Stimulated activated naive CD8-positive, alpha-beta T cell treated with anti-CD3 and anti-CD28 coated beads, Interleukin-15, Interleukin-2, amounts not matched to agents 100 ng/mL and 50 ng/mL, for 24 hours (primary cell): ENCODE data around the gene FAM98C.
"Not testable (repeated sequence)": the region's sequence is repeated elsewhere in the genome, so short reads cannot be mapped to it uniquely, and the experiment has no call there.

Experiments
- H3K27ac Mint-ChIP-seq: one replicate; pipeline ENCODE4 v1.8.0; 2021; ENCODE audit warnings: mild to moderate bottlenecking, mixed read lengths
- H3K27me3 Mint-ChIP-seq: one replicate; pipeline ENCODE4 v1.8.0; 2021; ENCODE audit warnings: mixed read lengths
- H3K36me3 Mint-ChIP-seq: one replicate; pipeline ENCODE4 v1.8.0; 2021; ENCODE audit warnings: low read depth, mixed read lengths
- H3K4me1 Mint-ChIP-seq: one replicate; pipeline ENCODE4 v1.8.0; 2021; ENCODE audit warnings: low read depth, mixed read lengths
- H3K4me3 Mint-ChIP-seq: one replicate; pipeline ENCODE4 v1.8.0; 2021; ENCODE audit warnings: mild to moderate bottlenecking, mixed read lengths
- H3K9me3 Mint-ChIP-seq: one replicate; pipeline ENCODE4 v1.8.0; 2021; ENCODE audit warnings: mixed read lengths

The FAM98C gene

GRCh38 chr19:38401148-38401547 is 1.7 kb upstream of the FAM98C start:
- H3K27ac Mint-ChIP-seq, result no peak overlapping the region
- peaks cover 24% of the 10 kb centered on the region for H3K4me1 Mint-ChIP-seq
- no peaks in the 10 kb centered on the region for H3K36me3 Mint-ChIP-seq
- no peak overlapping the region for H3K4me3 Mint-ChIP-seq
- H3K9me3 Mint-ChIP-seq, result no peaks in the 10 kb centered on the region
- peaks cover 21% of the 10 kb centered on the region for H3K27me3 Mint-ChIP-seq

- Mint-ChIP-seq H3K4me1 (peaks cover 16% of the 10 kb centered on the region), H3K9me3 (no peaks in the 10 kb centered on the region), H3K4me3 (peak overlapping the region; percentile 87), H3K27ac (peak overlapping the region; percentile 70), H3K36me3 (peaks cover 4% of the 10 kb centered on the region), H3K27me3 (peaks cover 11% of the 10 kb centered on the region)
Observed at GRCh38 chr19:38402623-38402966, 298 bp upstream of the FAM98C start.

GRCh38 chr19:38404858-38405257 is 2.0 kb downstream of the FAM98C start:
- H3K36me3 Mint-ChIP-seq, result peaks cover 4% of the 10 kb centered on the region
- H3K27ac Mint-ChIP-seq, result no peak overlapping the region
- H3K9me3 Mint-ChIP-seq, result no peaks in the 10 kb centered on the region

GRCh38 chr19:38405276-38405675 is 2.4 kb downstream of the FAM98C start:
- Mint-ChIP-seq H3K4me3 (no peak overlapping the region), H3K36me3 (peaks cover 4% of the 10 kb centered on the region), H3K27ac (no peak overlapping the region), H3K4me1 (peaks cover 16% of the 10 kb centered on the region), H3K9me3 (no peaks in the 10 kb centered on the region), H3K27me3 (peaks cover 1% of the 10 kb centered on the region)

More at GRCh38 chr19:38404858-38405257, 2.0 kb downstream of the FAM98C start:
- Mint-ChIP-seq H3K4me3 (peak overlapping the region; percentile 13), H3K4me1 (peaks cover 16% of the 10 kb centered on the region), H3K27me3 (peaks cover 4% of the 10 kb centered on the region)

- Mint-ChIP-seq H3K4me1 (no peaks in the 10 kb centered on the region), H3K27me3 (no peaks in the 10 kb centered on the region), H3K4me3 (no peak overlapping the region), H3K9me3 (no peaks in the 10 kb centered on the region), H3K27ac (no peak overlapping the region), H3K36me3 (peaks cover 4% of the 10 kb centered on the region)
Observed at GRCh38 chr19:38409631-38410133, 6.8 kb downstream of the FAM98C start.

GRCh38 chr19:38410407-38410806 is 7.5 kb downstream of the FAM98C start:
- H3K27ac Mint-ChIP-seq, H3K9me3 Mint-ChIP-seq, H3K27me3 Mint-ChIP-seq, H3K36me3 Mint-ChIP-seq, H3K4me1 Mint-ChIP-seq, H3K4me3 Mint-ChIP-seq: not testable (repeated sequence)

- Mint-ChIP-seq H3K4me1 (no peaks in the 10 kb centered on the region), H3K36me3 (peaks cover 4% of the 10 kb centered on the region), H3K4me3 (no peak overlapping the region), H3K27me3 (no peaks in the 10 kb centered on the region), H3K9me3 (no peaks in the 10 kb centered on the region), H3K27ac (no peak overlapping the region)
Observed at GRCh38 chr19:38411041-38411712, 8.3 kb downstream of the FAM98C start.

GRCh38 chr19:38411898-38412297 is 9.0 kb downstream of the FAM98C start:
- not testable (repeated sequence) for H3K4me3 Mint-ChIP-seq, H3K9me3 Mint-ChIP-seq, H3K4me1 Mint-ChIP-seq, H3K27ac Mint-ChIP-seq, H3K27me3 Mint-ChIP-seq, H3K36me3 Mint-ChIP-seq

GRCh38 chr19:38412491-38412890 is 9.6 kb downstream of the FAM98C start:
- Mint-ChIP-seq H3K27ac (no peak overlapping the region), H3K36me3 (no peaks in the 10 kb centered on the region), H3K4me3 (no peak overlapping the region), H3K27me3 (no peaks in the 10 kb centered on the region), H3K4me1 (peaks cover 6% of the 10 kb centered on the region), H3K9me3 (no peaks in the 10 kb centered on the region)

- H3K4me1 Mint-ChIP-seq, result peaks cover 11% of the 10 kb centered on the region
- H3K9me3 Mint-ChIP-seq, result no peaks in the 10 kb centered on the region
- no peak overlapping the region for H3K4me3 Mint-ChIP-seq
- H3K27ac Mint-ChIP-seq, result no peak overlapping the region
- H3K27me3 Mint-ChIP-seq, result no peaks in the 10 kb centered on the region
- H3K36me3 Mint-ChIP-seq, result no peaks in the 10 kb centered on the region
Observed at GRCh38 chr19:38412961-38413360, 10.1 kb downstream of the FAM98C start.

- no peaks in the 10 kb centered on the region for H3K36me3 Mint-ChIP-seq
Observed at GRCh38 chr19:38413416-38413815, 10.5 kb downstream of the FAM98C start.

GRCh38 chr19:38417146-38417543 is 14.3 kb downstream of the FAM98C start:
- Mint-ChIP-seq H3K9me3 (no peaks in the 10 kb centered on the region), H3K27ac (peak overlapping the region; percentile 61), H3K4me3 (peak overlapping the region; percentile 79), H3K36me3 (no peaks in the 10 kb centered on the region), H3K27me3 (no peaks in the 10 kb centered on the region), H3K4me1 (peaks cover 21% of the 10 kb centered on the region)

More at GRCh38 chr19:38413416-38413815, 10.5 kb downstream of the FAM98C start:
- Mint-ChIP-seq H3K27me3 (no peaks in the 10 kb centered on the region), H3K9me3 (no peaks in the 10 kb centered on the region), H3K4me3 (no peak overlapping the region), H3K4me1 (peaks cover 14% of the 10 kb centered on the region), H3K27ac (no peak overlapping the region)

- Mint-ChIP-seq H3K4me1 (peaks cover 21% of the 10 kb centered on the region), H3K27me3 (no peaks in the 10 kb centered on the region), H3K27ac (peak overlapping the region; percentile 61), H3K4me3 (peak overlapping the region; percentile 79), H3K36me3 (no peaks in the 10 kb centered on the region), H3K9me3 (no peaks in the 10 kb centered on the region)
Observed at GRCh38 chr19:38417544-38418506, 14.9 kb downstream of the FAM98C start.

- no peaks in the 10 kb centered on the region for H3K27me3 Mint-ChIP-seq
- no peaks in the 10 kb centered on the region for H3K9me3 Mint-ChIP-seq
- no peak overlapping the region for H3K27ac Mint-ChIP-seq
- H3K4me3 Mint-ChIP-seq, result no peak overlapping the region
- peaks cover 25% of the 10 kb centered on the region for H3K4me1 Mint-ChIP-seq
- H3K36me3 Mint-ChIP-seq, result no peaks in the 10 kb centered on the region
Observed at GRCh38 chr19:38420935-38421334, 18.0 kb downstream of the FAM98C start.

GRCh38 chr19:38421856-38422255 is 19.0 kb downstream of the FAM98C start:
- Mint-ChIP-seq H3K4me1 (peaks cover 33% of the 10 kb centered on the region), H3K4me3 (no peak overlapping the region), H3K36me3 (no peaks in the 10 kb centered on the region), H3K9me3 (no peaks in the 10 kb centered on the region), H3K27ac (no peak overlapping the region), H3K27me3 (no peaks in the 10 kb centered on the region)
